ENCODE measurements around the gene LGR4. TPM values are rescaled to one million over a fixed set of nuclear protein-coding genes. Genes with fewer than 3 reads are reported as not detected.

LGR4 gene
- total and polyA plus RNA-seq, 2 of the 4 experiments (the other 2 are of a cell fraction) = 2.9 to 6.8 TPM

DNA sequence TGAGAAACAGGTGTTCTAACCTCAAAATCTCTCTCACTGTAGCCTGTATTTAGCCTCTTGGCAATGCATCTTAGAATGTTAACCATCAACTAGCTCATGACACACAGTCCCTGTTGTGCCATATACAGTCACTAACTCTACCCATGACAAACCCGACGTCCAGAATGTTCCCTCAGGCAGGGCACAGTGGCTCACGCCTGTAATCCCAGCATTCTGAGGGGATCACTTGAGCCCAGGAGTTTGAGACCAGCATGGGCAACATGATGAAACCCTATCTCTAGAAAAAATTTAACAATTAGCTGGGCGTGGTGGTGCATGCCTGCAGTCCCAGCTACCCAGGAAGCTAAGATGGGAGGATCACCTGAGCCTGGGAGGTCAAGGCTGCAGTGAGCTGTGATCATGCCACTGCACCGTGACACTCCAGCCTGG is 91.3 kb downstream of the LGR4 start:
- Histone ChIP-seq H4K8ac (ENCODE audit: low read depth in 2 of 2, low read length in 2 of 2) (no peak overlapping the region), H3K18ac (ENCODE audit: low read depth, low read length) (no peak overlapping the region), H2AK9ac (replicated peaks; ENCODE audit: low read depth, low read length, poor library complexity) (no peak overlapping the region), H4K91ac (ENCODE audit: insufficient read depth, low read depth, low read length) (no peak overlapping the region), H3K4me2 (ENCODE audit: low read depth, low read length) (no peak overlapping the region), H2BK15ac (ENCODE audit: low read depth, low read length) (no peak overlapping the region), H4K20me1 (ENCODE audit: insufficient read depth, low read length) (no peaks in the 10 kb centered on the region), H3K79me1 (ENCODE audit: low read depth in 1 of 2, low read length in 2 of 2) (0 out of 4 replicates have a peak, but pooled peaks cover 0 to 2% of the 10 kb centered on the region in 2 experiments), H2BK20ac (ENCODE audit: low read depth, low read length) (no peak overlapping the region), H3K14ac (replicated peaks; ENCODE audit: low read depth, low read length) (no peak overlapping the region), H3K23ac (ENCODE audit: low read depth, low read length) (no peak overlapping the region), H4K5ac (ENCODE audit: low read depth, low read length) (no peak overlapping the region), H2AK5ac (ENCODE audit: low read depth, low read length) (no peak overlapping the region), H2BK120ac (ENCODE audit: low read depth, low read length) (no peak overlapping the region), H2BK5ac (ENCODE audit: low read depth, low read length, poor library complexity, severe bottlenecking) (no peak overlapping the region), H3K36me3 (ENCODE audit: control insufficient read depth, insufficient read depth, low read length) (no peaks in the 10 kb centered on the region), H3K27me3 (ENCODE audit: control insufficient read depth, insufficient read depth, low read length) (no peaks in the 10 kb centered on the region), H3K9me1 (ENCODE audit: insufficient read depth, low read length) (no peaks in the 10 kb centered on the region), H3K27ac (ENCODE audit: insufficient read depth, low read length) (no peak overlapping the region), H3K56ac (ENCODE audit: extremely low read depth, insufficient read depth, low read length) (no peak overlapping the region), H2AFZ (replicated peaks; ENCODE audit: low read length, poor library complexity) (no peak overlapping the region), H3K4ac (ENCODE audit: low read depth, low read length) (no peak overlapping the region), H3K4me3 (ENCODE audit: insufficient read depth, low read depth, low read length) (no peak overlapping the region), H3K9ac (ENCODE audit: low read depth, low read length) (no peak overlapping the region), H3K9me3 (ENCODE audit: control insufficient read depth, insufficient read depth, low read length) (no peaks in the 10 kb centered on the region), H3K4me1 (ENCODE audit: control insufficient read depth, insufficient read depth, low read length) (0 out of 2 replicates have a peak, but pooled peaks cover 1% of the 10 kb centered on the region)
- DNase-seq (no peak), ATAC-seq (ENCODE audit: low read depth) (no peak)
- intact Hi-C loops (cut with micrococcal nuclease) = no loop called here
- dilution Hi-C loops (cut with HindIII; ENCODE audit: low sequenced_read_pairs, unreplicated experiment) = no loop called here
- no CpG with 5 or more reads among the region's 5 CpGs for WGBS, 2 experiments (ENCODE audit: extremely low coverage in 2 of 2, insufficient read length in 1 of 2)
- BruUV-seq (replicated peaks) = no TSS peak
- ChIA-PET POLR2A (ENCODE audit: unreplicated experiment) (no interaction called here), CTCF (interaction anchor here (1.3 kb wide), 1 partner anchor 11 kb away, joined by 4 read pairs; no protein-coding TSS in a partner anchor)
- in situ Hi-C loops (cut with MboI; ENCODE audit: low sequenced_read_pairs) = no loop called here
- TF ChIP-seq NFE2L2 (IDR thresholded peaks at IDR 0.05; ENCODE audit: low read depth, low read length) (no peak), MAFK (IDR thresholded peaks at IDR 0.05; ENCODE audit: low read depth, low read length) (no peak)

Data from IMR-90 (cell line).